GM18498 (cell line): ENCODE data around the gene LCTL.
"Not testable (repeated sequence)": the region's sequence is repeated elsewhere in the genome, so short reads cannot be mapped to it uniquely, and the experiment has no call there.

Experiments
- ATAC-seq: cut with Tn5 transposase; IDR thresholded peaks from one replicate; pipeline ENCODE4 v1.9.1; 2021; ENCODE audit warnings: mild to moderate bottlenecking, moderate library complexity; ENCODE audit not compliant: unreplicated experiment

Gene LCTL

GRCh38 chr15:66503780-66504562, 61.8 kb downstream of the LCTL start:
- ATAC-seq, result no peak

- ATAC-seq, result not testable (repeated sequence)
Measured at GRCh38 chr15:66503041-66503648, 62.7 kb downstream of the LCTL start.

- ATAC-seq, result no peak
Measured at GRCh38 chr15:66502491-66502890, 63.3 kb downstream of the LCTL start.

- not testable (repeated sequence) for ATAC-seq
Measured at GRCh38 chr15:66500346-66500745, 65.5 kb downstream of the LCTL start.

GRCh38 chr15:66498501-66499386, 67.1 kb downstream of the LCTL start:
- no peak for ATAC-seq
